ENCODE data around the gene HNRNPUL1. TPM values are rescaled to one million over a fixed set of nuclear protein-coding genes. Genes with fewer than 3 reads are reported as not detected.

HNRNPUL1 gene
- total and polyA plus RNA-seq, 10 of the 15 experiments (the other 5 are each of a cell fraction or from before 2014, with no cell fraction given) = 11.1 to 276 (median 117) TPM

DNA sequence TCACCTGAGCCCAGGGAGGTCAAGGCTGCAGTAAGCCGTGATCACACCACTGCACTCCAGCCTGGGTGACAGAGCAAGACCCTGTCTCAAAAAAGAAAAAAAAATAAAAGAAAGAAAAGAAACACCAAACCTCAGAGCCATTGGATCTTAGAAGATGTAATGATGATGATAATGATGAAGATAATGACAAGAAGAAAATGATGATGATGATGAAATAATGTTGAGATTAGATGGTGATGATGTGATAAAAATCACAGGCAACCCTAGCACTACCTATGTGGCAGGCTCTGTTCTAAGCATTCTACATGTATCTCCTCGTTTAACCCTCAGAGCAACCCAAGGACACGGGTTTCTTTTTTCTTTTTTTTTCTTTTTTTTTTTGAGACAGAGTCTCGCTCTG, 20.1 kb upstream of the HNRNPUL1 start (continued):
- TF ChIP-seq MXI1 (IDR thresholded peaks at IDR 0.05; ENCODE audit: low read depth, low read length) (no peak), SPI1 (IDR thresholded peaks at IDR 0.05; ENCODE audit: borderline replicate concordance, insufficient read depth, low read depth, low read length) (no peak), SMAD1 (IDR thresholded peaks at IDR 0.05; ENCODE audit: low read depth, partially characterized antibody) (no peak), CEBPB (IDR thresholded peaks at IDR 0.05; ENCODE audit: borderline replicate concordance in 1 of 2, low read depth in 2 of 2, low read length in 2 of 2) (no peak), KDM1A (IDR thresholded peaks at IDR 0.05; ENCODE audit: borderline replicate concordance) (no peak), HDAC6 (IDR thresholded peaks at IDR 0.05; ENCODE audit: unreplicated experiment) (no peak), TCF12 (IDR thresholded peaks at IDR 0.05; ENCODE audit: low read depth, low read length) (no peak), EED (IDR thresholded peaks at IDR 0.05; ENCODE audit: low read depth) (no peak)

DNA sequence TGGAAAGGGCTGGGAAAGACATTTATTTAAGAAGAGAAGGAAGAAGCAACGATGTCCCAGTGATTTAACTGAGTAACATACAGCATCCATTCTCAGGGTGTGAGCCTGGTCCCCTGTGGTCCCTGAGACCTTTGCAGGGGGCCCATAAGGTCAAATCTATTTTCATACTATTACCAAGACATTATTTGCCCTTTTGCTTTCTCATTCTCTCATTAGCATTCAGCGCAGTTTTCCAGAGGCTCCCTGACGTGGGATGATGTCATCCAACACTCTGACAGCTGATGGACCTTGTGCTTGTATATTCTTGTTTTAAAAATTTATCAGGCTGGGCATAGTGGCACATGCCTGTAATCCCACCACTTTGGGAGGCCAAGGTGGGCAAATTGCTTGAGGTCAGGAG, 18.3 kb upstream of the HNRNPUL1 start:
- ChIA-PET RAD21 (ENCODE audit: unreplicated experiment) (no interaction called here), SMC1A (ENCODE audit: uncharacterized antibody, unreplicated experiment) (no interaction called here), CTCF (interaction anchor here (1.2 kb wide), 1 partner anchor 41 kb away, joined by 3 read pairs; no protein-coding TSS in a partner anchor), POLR2A (no interaction called here)
- no peaks in the 10 kb centered on the region for H3K9me3 ChIP-seq (replicated peaks; ENCODE audit: control insufficient read depth, insufficient read depth, low read length)
- no peaks in the 10 kb centered on the region for H3K79me2 ChIP-seq (ENCODE audit: control insufficient read depth, insufficient read depth, low read length)
- H4K20me1 ChIP-seq (ENCODE audit: control insufficient read depth, insufficient read depth) = no peaks in the 10 kb centered on the region
- no peak overlapping the region for H2AFZ ChIP-seq (ENCODE audit: control insufficient read depth, low read depth, low read length)
- no peaks in the 10 kb centered on the region for H3K4me1 ChIP-seq (ENCODE audit: control insufficient read depth, insufficient read depth, low read length)
- no peak for TF ChIP-seq NR2C2 (IDR thresholded peaks at IDR 0.05; ENCODE audit: borderline replicate concordance, control insufficient read depth, insufficient read length, low read depth)
- no peak for TF ChIP-seq PML (IDR thresholded peaks at IDR 0.05; ENCODE audit: low read length)
- TF ChIP-seq, protein P1, sequence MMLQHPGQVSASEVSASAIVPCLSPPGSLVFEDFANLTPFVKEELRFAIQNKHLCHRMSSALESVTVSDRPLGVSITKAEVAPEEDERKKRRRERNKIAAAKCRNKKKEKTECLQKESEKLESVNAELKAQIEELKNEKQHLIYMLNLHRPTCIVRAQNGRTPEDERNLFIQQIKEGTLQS (IDR thresholded peaks at IDR 0.05; ENCODE audit: borderline replicate concordance, extremely low read depth, low read depth, low read length) = no peak
- no peak for TF ChIP-seq HCFC1 (IDR thresholded peaks at IDR 0.05; ENCODE audit: low read length)
- TF ChIP-seq HDGF (IDR thresholded peaks at IDR 0.05) = no peak
- TF ChIP-seq SUPT20H (IDR thresholded peaks at IDR 0.05; ENCODE audit: borderline replicate concordance, control insufficient read depth, low read depth, low read length) = no peak
- no peak for TF ChIP-seq EZH2 (IDR thresholded peaks at IDR 0.05; ENCODE audit: borderline replicate concordance, control insufficient read depth, low read depth, low read length)
- no peak for TF ChIP-seq FOXK2 (IDR thresholded peaks at IDR 0.05)
- TF ChIP-seq ZSCAN29 (IDR thresholded peaks at IDR 0.05) = no peak
- no peak overlapping the region for H3K4me2 ChIP-seq (ENCODE audit: control insufficient read depth, insufficient read depth)
- H3K36me3 ChIP-seq (ENCODE audit: control insufficient read depth in 2 of 2, insufficient read depth in 2 of 2, low read length in 1 of 2) = no peaks in the 10 kb centered on the region
- H3K9ac ChIP-seq (ENCODE audit: control insufficient read depth, insufficient read depth, low read length) = no peak overlapping the region
- no peak overlapping the region for H3K27ac ChIP-seq (ENCODE audit: control insufficient read depth, insufficient read depth)
- intact Hi-C loops (cut with micrococcal nuclease; ENCODE audit: unreplicated experiment) = no loop called here
- DNase-seq (ENCODE audit: low read depth, low spot score) (no peak), ATAC-seq (no peak), FAIRE-seq (no peak)
- no peak overlapping the region for H3K4me3 ChIP-seq
- no TSS peak for BruUV-seq (replicated peaks)
- 43% methylated on average over 3 of the region's 3 CpGs for WGBS (ENCODE audit: insufficient coverage, insufficient replicate concordance, low lambda C conversion rate, missing lambda C conversion rate)
- H3K27me3 ChIP-seq (replicated peaks in 1 of 2; ENCODE audit: control insufficient read depth in 2 of 2, insufficient read depth in 2 of 2, low read length in 1 of 2) = peaks cover 0 to under 1% of the 10 kb centered on the region in 2 experiments; a peak in 1 of 4 replicates
- in situ Hi-C loops (cut with MboI) = no loop called here
